Astrocyte of the cerebellum (primary cell): ENCODE results near the gene CEMIP.

ENCODE experiments used
- DNase-seq: peaks from one replicate; pipeline ENCODE4 v3.0.0-alpha.2; 2011; ENCODE audit warnings: low read depth
- H3K4me3 ChIP-seq: 2 replicates; pipeline ENCODE4 v1.5.1; 2011; ENCODE audit warnings: mild to moderate bottlenecking, low read depth, low read length, moderate library complexity
- CTCF ChIP-seq: IDR thresholded peaks from 2 replicates; pipeline ENCODE4 v1.5.1; 2012; ENCODE audit warnings: low read length, low read depth, moderate library complexity, mild to moderate bottlenecking; ENCODE audit errors: missing control alignments
- in situ Hi-C: cut with HindIII; loops from 2 replicates; pipeline ENCODE4 v1.10.0; 2017; ENCODE audit warnings: low sequenced_read_pairs

CEMIP gene

GRCh38 chr15:80837006-80837405 is 57.8 kb downstream of the CEMIP start:
- in situ Hi-C loops: no loop called here
- H3K4me3 ChIP-seq: no peak overlapping the region
- no peak for DNase-seq
- no peak for TF ChIP-seq CTCF

GRCh38 chr15:80838012-80838411 is 58.8 kb downstream of the CEMIP start:
- TF ChIP-seq CTCF: no peak
- in situ Hi-C loops: no loop called here
- H3K4me3 ChIP-seq: no peak overlapping the region
- no peak for DNase-seq

GRCh38 chr15:80838666-80839065 is 59.5 kb downstream of the CEMIP start:
- no peak for DNase-seq
- in situ Hi-C loops: no loop called here
- no peak for TF ChIP-seq CTCF
- H3K4me3 ChIP-seq: no peak overlapping the region

- no peak overlapping the region for H3K4me3 ChIP-seq
- in situ Hi-C loops: no loop called here
- DNase-seq: no peak
- no peak for TF ChIP-seq CTCF
Measured at GRCh38 chr15:80839764-80840130, 60.6 kb downstream of the CEMIP start.

GRCh38 chr15:80840182-80841130 is 61.3 kb downstream of the CEMIP start:
- no peak overlapping the region for H3K4me3 ChIP-seq
- no peak for TF ChIP-seq CTCF
- no peak for DNase-seq
- in situ Hi-C loops: no loop called here

- no peak for DNase-seq
- H3K4me3 ChIP-seq: no peak overlapping the region
- no peak for TF ChIP-seq CTCF
- in situ Hi-C loops: no loop called here
Measured at GRCh38 chr15:80841541-80841940, 62.4 kb downstream of the CEMIP start.
